Psoas muscle (tissue), 8 donors: Measurements from ENCODE around the gene PRKAR1A. TPM values are rescaled to one million over a fixed set of nuclear protein-coding genes. Genes with fewer than 3 reads are reported as not detected.

ENCODE experiments used
- ATAC-seq, 4 donors: fragments of 200-7000 bp; cut with Tn5 transposase; one replicate each; pipeline ENCODE4 v1.9.1; 2020; ENCODE audit warnings: moderate library complexity in 3 of 4, mild to moderate bottlenecking in 2 of 4
- DNase-seq, 2 donors: peaks; one replicate each; pipeline ENCODE4 v3.0.0-alpha.2; 2020
- H3K27ac ChIP-seq: fragments of 200-600 bp; one replicate; pipeline ENCODE4 v1.8.0; 2022
- H3K27me3 ChIP-seq, 3 donors: fragments of 200-600 bp in 1 of 3; one replicate each; pipeline versions ENCODE4 v1.6.1 to v1.8.0; 2013 to 2022; ENCODE audit warnings: low read length in 2 of 3, mild to moderate bottlenecking in 2 of 3, moderate library complexity in 1 of 3; ENCODE audit not compliant: insufficient read depth in 3 of 3
- H3K36me3 ChIP-seq, 2 donors: fragments of 200-600 bp in 1 of 2; one replicate each; pipeline versions ENCODE4 v1.6.1 to v1.8.0; 2013 to 2022; ENCODE audit warnings: low read depth in 1 of 2, mild to moderate bottlenecking in 1 of 2, moderate library complexity in 1 of 2; ENCODE audit not compliant: insufficient read depth in 1 of 2
- H3K4me1 ChIP-seq: fragments of 200-600 bp; one replicate; pipeline ENCODE4 v1.8.0; 2022
- H3K4me3 ChIP-seq: fragments of 200-600 bp; one replicate; pipeline ENCODE4 v1.8.0; 2022; ENCODE audit warnings: mild to moderate bottlenecking
- H3K9me3 ChIP-seq: fragments of 200-600 bp; one replicate; pipeline ENCODE4 v1.8.0; 2022
- WGBS, 3 donors: extraction: QIAGEN DNeasy Blood & Tissue Kit; methylation state at CpG; one replicate each; pipeline versions ENCODE4 v1.1.6 to v1.1.7; 2013; 5-methylcytosine and 5-hydroxymethylcytosine counted together
- intact Hi-C, 2 donors: fragments of 100-400 bp; cut with DNase I; formaldehyde crosslinking; loops; one replicate each; pipeline versions ENCODE4 v1.11.0 to v1.14.2; 2022
- polyA plus RNA-seq, 3 donors: library from polyadenylated mRNA; stranded (reverse); fragments of 200-250 nt; gene quantifications; one replicate each; pipeline ENCODE4 v1.2.3, GENCODE V29; 2013
- total RNA-seq, 4 donors: library from RNA; stranded (reverse); fragmentation: NEBNext Ultra II Directional in 2 of 4; extraction: Animal tissue kit (Norgen Biotek cat#: 25700) in 2 of 4; gene quantifications; one replicate each; pipeline versions ENCODE4 v1.2.1 to v1.2.4, GENCODE V29; 2021 to 2023
- TF ChIP-seq, protein P1 (sequence below): fragments of 200-600 bp; IDR thresholded peaks from one replicate; pipeline ENCODE4 v1.8.0; 2022; ENCODE audit warnings: antibody characterized with exemption
- donor health status: healthy with polysubstance abuse.
- donor health status: DM: no; HTN: no; CAD: no; lungs with moderate emphysema.
- donor health status: Bipolar disorder and iron deficiency.
- donor health status: healthy.
- donor health status: DM: yes; HTN: yes; CAD: no.
- donor health status: DM: no; HTN: no; CAD: no.
- donor health status: DM: no; HTN: no; CAD: no.
- donor health status: DM: yes; HTN: yes; CAD: no.

PRKAR1A gene
- total and polyA plus RNA-seq, 7 donors, result 145 to 2,295 (median 386) TPM

DNA sequence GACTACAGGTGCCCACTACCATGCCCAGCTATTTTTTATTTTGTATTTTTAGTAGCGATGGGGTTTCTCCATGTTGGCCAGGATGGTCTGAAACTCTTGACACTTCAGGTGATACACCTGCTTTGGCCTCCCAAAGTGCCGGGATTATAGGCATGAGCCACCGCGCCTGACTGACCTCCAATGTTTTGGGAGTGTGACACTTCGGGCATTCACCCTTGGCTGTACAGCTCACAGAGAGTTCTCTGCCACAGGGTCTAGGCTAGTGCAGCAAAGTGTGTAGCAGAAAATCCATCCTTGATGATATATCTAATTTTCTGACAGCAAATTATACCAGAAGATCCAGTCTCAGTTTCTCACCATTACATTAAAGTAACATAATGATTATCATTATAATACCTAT, 74.8 kb downstream of the PRKAR1A start:
- Histone ChIP-seq H3K27me3 (no peaks in the 10 kb centered on the region), H3K36me3 (no peaks in the 10 kb centered on the region), H3K4me1 (no peaks in the 10 kb centered on the region), H3K4me3 (no peak overlapping the region), H3K27ac (no peak overlapping the region), H3K9me3 (no peaks in the 10 kb centered on the region)
- ATAC-seq, result no peak
- TF ChIP-seq, protein P1, sequence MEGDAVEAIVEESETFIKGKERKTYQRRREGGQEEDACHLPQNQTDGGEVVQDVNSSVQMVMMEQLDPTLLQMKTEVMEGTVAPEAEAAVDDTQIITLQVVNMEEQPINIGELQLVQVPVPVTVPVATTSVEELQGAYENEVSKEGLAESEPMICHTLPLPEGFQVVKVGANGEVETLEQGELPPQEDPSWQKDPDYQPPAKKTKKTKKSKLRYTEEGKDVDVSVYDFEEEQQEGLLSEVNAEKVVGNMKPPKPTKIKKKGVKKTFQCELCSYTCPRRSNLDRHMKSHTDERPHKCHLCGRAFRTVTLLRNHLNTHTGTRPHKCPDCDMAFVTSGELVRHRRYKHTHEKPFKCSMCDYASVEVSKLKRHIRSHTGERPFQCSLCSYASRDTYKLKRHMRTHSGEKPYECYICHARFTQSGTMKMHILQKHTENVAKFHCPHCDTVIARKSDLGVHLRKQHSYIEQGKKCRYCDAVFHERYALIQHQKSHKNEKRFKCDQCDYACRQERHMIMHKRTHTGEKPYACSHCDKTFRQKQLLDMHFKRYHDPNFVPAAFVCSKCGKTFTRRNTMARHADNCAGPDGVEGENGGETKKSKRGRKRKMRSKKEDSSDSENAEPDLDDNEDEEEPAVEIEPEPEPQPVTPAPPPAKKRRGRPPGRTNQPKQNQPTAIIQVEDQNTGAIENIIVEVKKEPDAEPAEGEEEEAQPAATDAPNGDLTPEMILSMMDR, result no peak
- 95 to 96% (median 96%) methylated on average over 5 of the region's 5 CpGs for WGBS, 3 donors
- no peak for DNase-seq
- intact Hi-C loops, result no loop called here

DNA sequence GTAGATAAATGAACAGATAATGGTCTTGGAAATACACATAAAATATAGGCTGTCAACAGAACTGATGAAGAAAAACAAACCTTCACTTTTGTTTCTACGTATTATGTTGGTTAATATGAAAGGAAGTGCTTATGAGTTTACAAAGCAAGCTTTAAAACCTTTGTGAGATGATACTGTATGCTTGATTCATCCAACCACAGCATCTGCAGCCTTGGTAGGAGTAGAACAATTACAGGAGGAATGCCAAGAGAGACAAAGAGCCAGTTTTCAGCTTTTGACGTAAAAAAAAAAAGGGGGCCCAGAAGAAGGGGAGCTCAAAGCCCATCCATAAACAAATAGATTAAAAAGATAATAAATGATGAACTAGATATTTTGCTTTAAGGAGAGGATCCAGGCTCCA, 75.6 kb downstream of the PRKAR1A start:
- TF ChIP-seq, protein P1, result no peak
- intact Hi-C loops, result no loop called here
- no peaks in the 10 kb centered on the region for H3K9me3 ChIP-seq
- DNase-seq, result no peak
- 68 to 71% (median 71%) methylated on average over 2 of the region's 2 CpGs for WGBS, 3 donors
- H3K4me3 ChIP-seq, result no peak overlapping the region
- no peak overlapping the region for H3K27ac ChIP-seq
- H3K27me3 ChIP-seq, result no peaks in the 10 kb centered on the region
- no peak for ATAC-seq
- no peaks in the 10 kb centered on the region for H3K36me3 ChIP-seq
- H3K4me1 ChIP-seq, result no peaks in the 10 kb centered on the region

DNA sequence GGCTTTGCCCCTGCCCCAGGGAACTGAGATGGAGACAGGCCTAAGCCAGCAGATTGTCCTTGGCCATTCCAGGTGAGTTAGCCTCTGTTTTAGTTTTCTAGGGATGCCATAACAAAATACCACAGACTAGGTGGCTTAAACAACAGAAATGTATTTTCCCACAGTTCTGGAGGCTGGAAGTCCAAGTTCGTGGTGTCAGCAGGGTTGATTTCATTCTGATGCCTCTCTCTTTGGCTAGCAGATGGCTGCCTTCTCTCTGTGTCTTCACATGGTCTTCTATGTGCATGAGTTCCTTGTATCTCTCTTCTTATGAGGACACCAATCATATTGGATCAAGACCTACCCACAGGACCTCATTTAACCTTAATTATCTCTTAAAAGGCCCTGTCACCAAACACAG, 76.1 kb downstream of the PRKAR1A start:
- ATAC-seq, result no peak
- TF ChIP-seq, protein P1, result no peak
- no peaks in the 10 kb centered on the region for H3K36me3 ChIP-seq
- intact Hi-C loops, result no loop called here
- H3K27me3 ChIP-seq, result no peaks in the 10 kb centered on the region
- H3K4me3 ChIP-seq, result no peak overlapping the region
- no peak for DNase-seq
- 80 to 92% (median 85%) methylated on average over 1 of the region's 1 CpG for WGBS, 3 donors
- no peaks in the 10 kb centered on the region for H3K9me3 ChIP-seq
- no peaks in the 10 kb centered on the region for H3K4me1 ChIP-seq
- no peak overlapping the region for H3K27ac ChIP-seq

DNA sequence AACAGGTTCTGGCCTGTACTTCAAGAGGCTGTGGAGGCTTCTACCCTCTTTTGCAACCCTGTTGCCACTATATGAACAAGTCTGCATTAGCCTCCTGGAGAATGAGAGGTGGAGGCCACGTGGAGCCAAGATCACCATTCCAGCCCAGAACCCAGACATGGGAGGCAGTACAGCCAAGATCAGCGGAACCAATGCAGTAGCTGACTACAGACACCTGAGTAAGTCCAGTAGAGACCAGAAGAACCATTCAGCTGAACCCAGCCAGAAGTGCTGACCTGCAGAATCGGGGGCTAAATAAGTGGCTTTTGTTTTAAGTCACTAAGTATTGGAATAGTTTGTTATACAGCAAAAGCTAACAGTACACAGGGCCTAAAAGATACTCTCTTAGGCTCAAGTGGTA, 76.9 kb downstream of the PRKAR1A start:
- WGBS, 3 donors, result 92 to 97% (median 94%) methylated on average over 3 of the region's 3 CpGs
- Histone ChIP-seq H3K4me3 (no peak overlapping the region), H3K27me3 (no peaks in the 10 kb centered on the region), H3K4me1 (no peaks in the 10 kb centered on the region), H3K27ac (no peak overlapping the region), H3K36me3 (no peaks in the 10 kb centered on the region), H3K9me3 (no peaks in the 10 kb centered on the region)
- TF ChIP-seq, protein P1, result no peak
- intact Hi-C loops, result no loop called here
- no peak for DNase-seq
- no peak for ATAC-seq

DNA sequence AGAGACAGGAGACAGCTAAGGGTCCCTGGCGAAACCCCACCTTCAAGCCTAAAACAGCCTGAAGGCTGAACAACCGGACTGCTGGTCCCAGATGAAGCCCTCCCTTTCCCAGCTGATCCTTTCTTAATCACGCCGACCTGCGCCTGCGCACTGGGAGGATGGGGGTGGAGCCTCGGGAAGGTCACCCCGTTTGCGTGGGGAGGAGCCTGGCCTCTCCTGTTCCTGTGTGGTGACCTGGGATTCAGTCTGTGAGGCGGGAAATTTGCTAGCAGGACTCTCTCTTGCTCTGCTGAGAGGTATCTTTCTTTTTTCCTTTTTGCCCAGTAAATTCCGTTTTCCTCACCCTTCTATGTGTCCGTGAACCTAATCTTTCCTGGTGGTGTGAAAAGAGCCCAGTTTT, 79.4 kb downstream of the PRKAR1A start:
- H3K4me3 ChIP-seq, result no peak overlapping the region
- intact Hi-C loops, result no loop called here
- TF ChIP-seq, protein P1, result no peak
- no peaks in the 10 kb centered on the region for H3K4me1 ChIP-seq
- H3K9me3 ChIP-seq, result no peaks in the 10 kb centered on the region
- DNase-seq, result peak; percentile 18 to 80
- 82 to 87% (median 83%) methylated on average over 12 of the region's 12 CpGs for WGBS, 3 donors
- H3K27ac ChIP-seq, result no peak overlapping the region
- ATAC-seq, result no peak
- no peaks in the 10 kb centered on the region for H3K27me3 ChIP-seq
- no peaks in the 10 kb centered on the region for H3K36me3 ChIP-seq
